Cortex of kidney (tissue), 1 donor: ENCODE measurements around the gene TENM4.

Experiments
- DNase-seq: peaks from one replicate; lab custom pipeline; 2025; lab: John Stamatoyannopoulos, UW

The TENM4 gene

DNA sequence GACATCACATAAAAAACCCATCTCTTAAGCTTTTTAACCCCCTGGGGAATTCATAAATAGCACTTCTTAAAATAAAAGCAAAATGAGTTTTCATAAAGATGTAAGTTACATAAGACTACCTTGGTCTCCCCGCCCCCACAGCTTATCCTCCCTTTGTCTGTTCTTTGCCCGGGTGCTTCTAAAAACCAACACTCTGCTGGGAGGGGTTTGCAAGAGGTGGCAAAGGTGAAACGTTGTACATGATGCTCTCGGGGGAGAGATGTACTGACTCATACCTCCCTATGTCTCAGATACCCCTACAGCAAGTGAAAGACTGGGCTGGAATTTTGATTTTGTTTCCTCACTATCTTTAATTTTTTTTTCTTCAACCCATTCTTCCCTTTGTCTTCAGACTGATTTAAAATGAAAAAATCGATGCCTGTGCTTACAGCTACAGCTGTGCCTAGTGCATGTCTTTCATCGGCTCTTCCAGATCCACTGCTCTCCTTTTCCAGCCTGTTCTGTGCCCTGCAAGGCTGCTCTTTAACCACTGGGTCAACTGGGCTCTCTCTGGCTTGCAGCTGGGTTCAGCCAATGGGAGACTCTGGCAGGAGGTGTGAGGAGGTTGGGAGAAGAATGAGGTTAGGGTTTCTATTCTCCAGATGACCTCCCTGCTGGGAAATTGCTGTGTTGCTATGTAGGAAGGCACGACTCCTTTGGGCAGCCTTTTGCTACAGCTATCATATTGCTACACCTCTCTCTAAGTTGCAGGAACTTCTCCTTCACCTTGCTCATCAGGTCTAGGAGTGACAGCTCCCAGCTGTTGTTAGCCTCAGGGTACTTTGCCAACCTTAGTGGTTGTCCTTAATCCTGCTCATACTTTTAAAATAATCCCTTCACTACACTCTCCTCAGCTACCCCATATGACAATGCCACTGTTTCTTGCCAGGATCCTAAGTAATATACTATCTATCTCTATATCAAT lies 266.5 kb downstream of the TENM4 start:
- no peak for DNase-seq

DNA sequence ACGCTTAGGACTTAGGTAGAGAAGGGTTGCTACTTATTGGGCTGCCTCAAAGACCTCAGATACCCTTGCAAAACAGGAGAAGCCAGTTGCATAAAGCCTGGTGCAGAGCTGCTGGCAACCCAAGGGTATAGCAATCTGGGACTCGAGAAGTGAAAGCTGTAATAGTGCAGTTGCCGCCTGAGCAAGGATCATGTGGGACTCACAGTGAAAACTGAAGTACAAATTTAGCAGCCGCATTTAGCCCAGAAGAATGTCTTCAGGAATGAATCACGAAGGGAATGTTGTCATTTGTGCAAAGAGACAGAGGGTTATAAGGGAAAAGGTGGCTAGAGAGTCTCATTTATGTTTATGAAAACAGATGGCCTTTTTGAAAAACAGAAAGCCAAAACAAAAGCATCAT lies 267.2 kb downstream of the TENM4 start:
- no peak for DNase-seq

DNA sequence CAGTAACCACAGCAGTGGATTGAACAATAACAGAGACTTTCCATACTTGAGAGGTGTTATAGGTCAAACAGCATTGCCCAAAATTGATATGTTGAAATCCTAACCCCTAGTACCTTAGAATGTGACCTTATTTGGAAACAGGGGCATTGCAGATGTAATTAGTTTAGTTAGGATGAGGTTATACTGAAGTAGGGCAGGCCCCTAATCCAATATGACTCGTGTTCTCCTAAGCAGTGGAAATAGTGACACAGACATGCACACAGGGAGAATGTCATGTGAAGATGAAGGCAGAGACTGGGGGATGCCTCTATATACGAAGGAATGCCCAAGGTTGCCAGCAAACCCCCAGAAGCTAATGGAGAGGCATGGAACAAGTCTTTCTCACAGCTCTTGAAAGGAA lies 270.5 kb downstream of the TENM4 start:
- no peak for DNase-seq

DNA sequence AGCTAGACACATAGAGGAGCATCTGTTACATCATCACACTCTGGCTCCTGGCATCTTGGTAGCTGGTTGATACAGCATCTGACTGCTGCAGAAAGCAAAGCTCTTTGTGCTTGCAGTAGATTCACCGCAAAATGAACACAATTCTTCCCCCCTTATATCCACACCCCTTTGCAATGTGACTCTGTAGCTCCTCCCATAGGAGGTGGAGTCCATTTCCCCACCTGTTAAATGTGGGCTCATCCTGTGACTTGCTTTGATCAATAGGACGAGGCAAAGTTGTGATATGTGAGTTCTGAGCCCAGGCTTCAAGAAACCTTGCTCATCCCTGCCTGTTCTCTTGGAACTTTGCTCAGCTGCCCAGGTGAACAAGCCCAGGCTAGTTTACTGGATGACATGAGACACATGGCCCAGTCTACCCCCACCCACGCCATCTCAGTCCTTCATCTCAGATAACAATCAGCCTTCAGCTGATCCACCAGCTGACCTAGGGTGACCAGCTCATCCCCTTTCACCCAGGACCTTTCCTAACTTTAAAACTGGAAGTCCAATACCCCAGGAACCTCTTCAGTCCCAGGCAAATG lies 272.2 kb downstream of the TENM4 start:
- no peak for DNase-seq

DNA sequence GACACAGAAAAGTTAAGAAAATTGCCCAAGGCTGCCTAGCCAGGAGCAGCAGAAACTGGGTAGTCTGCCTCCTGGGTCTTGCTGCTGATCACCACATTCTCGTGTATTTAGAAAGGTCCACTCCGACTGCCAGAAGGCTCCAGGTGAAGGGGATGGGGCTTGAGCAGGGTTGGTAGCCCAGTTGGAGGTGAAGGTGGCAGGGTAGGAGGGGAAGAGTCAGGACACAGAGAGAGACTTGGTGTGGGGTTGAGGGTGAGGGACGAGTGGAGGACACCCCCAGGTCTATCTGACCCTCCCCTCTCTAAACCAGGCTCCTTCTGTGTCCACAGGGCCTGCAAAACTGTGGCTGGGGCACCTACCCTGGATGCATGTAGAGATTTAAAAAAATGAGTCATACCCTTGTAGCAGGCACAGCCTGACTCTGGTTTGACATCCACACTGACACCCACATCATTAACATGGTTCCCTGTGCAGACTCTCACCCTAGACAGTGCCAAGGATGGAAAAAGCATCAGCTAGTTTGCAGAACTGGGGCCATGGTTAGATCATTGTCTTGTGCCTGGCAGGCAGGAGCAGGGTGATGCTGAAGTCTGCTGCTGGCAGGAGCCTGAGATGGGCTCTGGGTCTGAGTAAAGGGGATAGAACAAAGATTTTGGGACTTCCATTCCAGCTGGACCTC lies 273.2 kb downstream of the TENM4 start:
- DNase-seq = no peak

DNA sequence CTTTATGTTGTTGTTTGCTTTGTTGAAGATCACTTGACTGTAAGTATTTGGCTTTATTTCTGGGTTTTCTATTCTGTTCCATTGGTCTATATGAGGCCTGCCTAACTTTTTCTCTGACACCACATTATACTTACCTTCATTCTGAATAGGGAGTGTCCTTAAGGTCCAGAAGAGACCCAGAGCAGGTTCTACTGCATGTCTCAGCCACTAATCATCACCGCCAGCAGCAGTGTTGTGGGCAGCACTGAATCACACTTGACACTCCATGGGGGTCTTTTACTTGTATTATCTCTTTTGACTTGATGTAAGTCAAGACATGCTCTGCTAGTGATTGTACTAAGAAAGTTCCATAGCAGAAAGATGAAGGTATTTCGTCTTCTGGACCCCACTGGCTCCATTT lies 274.9 kb downstream of the TENM4 start:
- DNase-seq = no peak

DNA sequence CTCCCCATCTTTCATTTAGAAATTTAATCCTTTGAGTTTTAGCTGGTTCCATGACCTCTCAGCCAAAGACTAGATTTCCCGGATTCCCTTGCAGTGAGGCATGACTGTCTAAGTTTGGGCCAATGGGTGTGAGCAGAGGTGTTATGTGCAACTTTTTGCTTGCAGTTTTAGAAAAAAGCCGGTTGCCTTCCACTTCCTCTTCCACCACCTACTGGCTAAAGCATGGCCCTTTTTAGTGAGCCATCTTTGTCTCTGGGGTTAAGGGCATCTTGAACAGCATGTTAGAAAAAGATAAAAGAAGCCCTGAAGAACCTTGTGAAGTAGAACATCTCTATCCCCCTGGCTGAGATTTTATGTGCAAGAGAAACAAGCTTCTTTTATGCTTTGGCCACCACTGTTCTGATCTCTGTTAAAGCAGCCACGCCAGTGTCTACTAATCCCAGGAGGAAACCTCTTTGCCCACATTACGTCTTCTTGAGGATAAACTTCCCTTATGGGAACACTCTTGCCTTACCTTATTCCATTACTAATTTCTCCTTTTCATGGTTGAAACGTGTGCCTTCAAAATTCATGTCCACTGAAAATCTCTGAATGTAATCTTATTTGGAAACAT lies 279.9 kb downstream of the TENM4 start:
- DNase-seq = no peak

DNA sequence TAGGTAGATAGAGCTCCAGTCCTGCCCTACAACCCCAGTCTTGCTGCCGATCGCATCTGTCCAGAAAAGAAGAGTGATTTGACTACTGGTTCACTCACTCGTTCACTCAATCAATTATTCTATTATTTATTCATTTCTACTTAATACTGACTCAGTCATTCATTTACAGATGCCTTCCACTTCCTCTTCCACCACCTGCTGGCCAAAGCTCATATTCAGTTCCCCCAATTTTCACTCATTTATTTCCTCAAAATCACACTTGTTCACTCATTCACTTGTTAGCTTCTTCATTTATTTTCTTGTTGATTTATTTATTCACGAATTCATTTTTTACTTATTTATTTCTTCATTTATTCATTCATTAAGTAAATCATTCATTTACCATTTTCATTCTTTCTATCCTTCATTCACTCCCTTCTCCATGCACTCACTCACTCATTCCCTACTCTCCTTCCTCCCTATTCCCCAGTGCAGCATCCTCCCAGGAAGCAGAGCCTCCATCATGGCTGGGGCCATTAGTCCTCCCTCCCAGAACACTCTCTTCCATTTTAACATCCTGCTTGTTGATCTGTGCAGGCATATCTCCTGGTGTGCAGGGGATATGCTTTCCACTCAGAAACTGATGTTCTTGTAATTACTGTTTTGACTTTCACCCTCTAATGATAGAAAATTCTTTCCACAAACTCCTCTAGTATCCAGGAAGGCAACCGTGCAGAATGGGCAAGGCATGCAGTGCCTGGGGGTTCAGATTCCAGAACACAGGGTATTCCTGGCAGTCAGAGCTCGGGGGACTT lies 281.0 kb downstream of the TENM4 start:
- no peak for DNase-seq

DNA sequence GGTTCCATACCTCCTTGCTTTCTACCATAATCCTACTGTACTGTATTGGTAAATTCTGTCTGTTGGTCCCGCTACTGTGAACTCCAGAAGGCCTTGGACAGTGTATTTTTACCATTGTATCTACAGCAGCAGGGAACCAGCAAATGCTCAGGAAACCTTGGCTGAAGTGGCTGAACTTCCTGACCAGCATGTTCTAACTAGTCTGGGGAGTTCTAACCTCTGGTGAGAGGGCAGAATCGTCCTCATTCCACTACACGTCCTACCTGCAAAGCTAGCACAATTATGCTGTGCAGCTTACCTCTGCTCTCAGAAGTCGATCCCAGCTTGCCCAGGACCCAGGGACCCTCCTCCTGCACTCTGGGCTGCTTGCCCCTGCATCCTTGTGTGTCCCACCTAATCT lies 283.1 kb downstream of the TENM4 start:
- no peak for DNase-seq

DNA sequence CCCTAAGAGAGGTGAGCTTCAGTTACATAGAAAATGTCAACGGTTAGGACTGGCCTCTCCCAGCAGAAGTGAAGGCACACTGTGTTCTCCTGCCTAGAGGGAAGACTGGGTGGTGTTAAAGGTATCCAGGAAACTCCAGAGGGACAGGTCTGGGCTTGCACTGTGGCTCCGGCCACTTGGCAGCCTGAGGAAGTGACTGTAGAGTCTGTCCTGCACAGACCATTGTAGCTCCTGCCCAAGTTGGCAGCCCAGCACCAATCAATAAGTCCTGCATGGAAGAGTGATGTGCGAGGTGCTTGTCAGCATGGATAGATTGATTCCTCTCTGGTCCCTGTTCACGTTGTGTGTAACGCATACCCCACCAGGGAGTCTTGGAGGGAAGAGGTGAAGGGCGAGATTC lies 284.8 kb downstream of the TENM4 start:
- DNase-seq = no peak

DNA sequence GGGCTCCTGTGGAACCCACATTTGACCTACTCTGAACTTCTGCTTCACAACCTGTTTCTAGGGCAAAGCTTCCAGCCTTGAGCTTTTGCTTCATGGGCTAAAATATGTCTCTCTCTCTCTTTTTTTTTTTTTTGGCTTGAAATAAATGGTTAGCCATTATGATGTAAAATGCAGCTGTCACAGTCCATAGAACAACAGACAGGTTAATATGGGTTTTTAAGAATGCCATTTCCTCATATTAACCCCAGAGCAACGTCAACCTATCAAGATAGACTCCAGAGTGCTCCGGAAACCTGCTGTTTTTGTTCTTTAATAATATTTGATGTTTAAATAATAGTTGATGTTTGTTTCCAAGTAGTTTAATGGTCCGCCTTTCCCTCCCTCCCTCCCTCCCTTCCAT lies 285.6 kb downstream of the TENM4 start:
- no peak for DNase-seq

DNA sequence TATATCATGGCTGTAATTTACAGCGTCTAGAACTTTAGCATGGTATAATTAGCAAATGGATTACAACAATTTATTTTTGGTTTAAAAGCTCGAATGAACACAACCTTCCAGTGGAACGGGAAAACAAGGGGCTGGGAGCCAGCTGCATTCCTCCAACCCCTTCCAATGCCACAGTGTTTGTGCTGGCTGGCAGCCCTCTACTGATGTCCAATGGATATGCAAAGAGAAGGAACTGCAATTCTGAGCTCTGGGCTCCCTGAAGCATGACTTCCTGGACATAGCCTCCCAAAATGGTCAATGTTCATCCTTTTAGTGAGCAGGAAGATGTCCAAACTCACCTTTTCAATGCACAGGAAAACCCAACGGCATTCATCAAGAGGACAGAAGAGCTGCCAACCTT lies 288.3 kb downstream of the TENM4 start:
- no peak for DNase-seq

DNA sequence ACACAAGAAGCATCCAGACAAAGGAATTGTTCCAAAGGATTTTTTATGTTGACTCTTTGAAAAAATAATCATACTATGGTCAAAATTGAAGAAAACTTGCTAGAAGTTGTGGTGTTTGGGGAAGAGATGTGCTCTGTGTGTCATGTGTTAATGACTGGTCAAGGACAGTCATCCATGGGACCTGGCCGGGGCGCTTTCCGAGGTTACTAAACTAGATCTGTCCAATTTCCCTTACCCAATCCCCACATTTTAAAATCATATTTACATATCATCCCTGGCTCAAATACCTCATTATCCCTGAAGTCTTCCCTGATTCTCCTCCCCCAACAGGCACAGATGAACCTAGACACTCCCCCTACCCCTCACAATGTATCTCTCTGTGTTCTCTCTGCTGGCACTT lies 289.4 kb downstream of the TENM4 start:
- DNase-seq = no peak

DNA sequence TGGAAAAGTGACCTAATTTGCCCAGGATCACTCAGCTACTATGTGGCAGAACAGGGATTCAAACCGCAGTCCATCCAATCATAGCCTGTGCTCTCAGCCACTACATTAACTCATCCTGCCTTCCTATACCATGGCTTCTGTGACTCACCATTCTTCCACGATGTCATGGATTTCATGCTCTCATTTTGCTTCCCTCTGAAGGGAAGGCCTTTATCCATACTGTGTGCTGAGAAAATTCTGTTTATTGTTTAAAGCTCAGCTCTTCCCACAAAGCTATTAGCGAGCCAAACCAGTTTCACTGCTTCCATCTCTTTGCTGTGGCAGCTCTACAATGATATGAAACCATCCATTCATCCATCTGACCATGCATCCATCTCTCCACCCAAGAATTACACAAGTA lies 289.9 kb downstream of the TENM4 start:
- no peak for DNase-seq

DNA sequence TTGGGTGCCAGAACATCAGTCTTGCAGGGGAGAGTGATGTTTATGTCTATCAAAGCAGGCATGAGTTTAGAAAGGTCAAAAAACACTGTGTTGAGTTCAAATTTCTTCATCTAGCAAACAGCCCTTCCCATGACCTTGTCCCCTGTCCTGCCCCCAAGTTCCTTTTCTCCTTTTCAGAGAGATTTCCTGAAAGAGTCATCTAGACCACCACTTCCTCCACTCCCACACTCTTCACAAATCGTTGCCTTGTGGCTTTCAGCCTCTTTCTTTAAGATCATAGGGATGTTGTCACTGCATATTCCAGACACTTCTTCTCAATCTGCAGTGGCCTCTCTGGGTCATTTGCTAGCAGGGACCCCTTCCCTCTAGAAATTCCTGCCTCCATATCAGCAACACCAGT lies 290.5 kb downstream of the TENM4 start:
- DNase-seq = no peak

DNA sequence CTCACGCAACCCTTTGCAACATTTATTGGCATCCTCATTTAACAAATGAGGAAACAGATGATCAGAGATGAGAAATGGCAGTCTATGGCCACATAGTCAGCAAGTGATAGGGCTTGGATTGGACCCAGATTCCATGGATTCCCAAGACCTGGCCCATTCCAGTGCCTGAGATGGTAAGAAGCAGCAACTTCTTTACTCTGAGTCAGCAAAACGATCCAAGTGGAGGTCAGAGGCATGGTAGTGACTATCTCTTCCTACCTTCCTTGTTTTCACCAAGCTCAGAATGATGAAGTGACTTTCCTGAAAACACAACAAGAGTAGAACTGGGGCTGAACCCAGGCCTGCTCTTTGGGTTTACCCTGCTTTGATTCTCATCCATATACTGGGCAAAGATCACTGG lies 293.1 kb downstream of the TENM4 start:
- no peak for DNase-seq

DNA sequence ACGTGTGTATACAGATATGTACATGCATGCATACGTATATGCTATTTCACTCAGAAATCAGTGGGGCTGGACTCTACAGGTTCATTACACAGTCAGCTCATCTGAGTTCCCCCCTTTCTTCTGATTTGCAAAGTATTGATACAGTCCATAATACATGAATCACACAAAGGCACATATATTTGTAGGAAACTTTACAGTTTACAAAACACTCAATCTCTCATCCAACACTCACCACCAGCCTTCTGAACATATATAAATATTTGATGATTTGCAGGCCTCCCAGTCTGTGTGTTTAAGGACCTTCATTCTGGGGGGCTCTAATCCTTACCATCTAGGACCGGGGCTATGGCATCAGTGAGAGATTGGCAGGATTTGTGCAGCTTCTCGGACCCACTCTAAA lies 293.8 kb downstream of the TENM4 start:
- DNase-seq = no peak

DNA sequence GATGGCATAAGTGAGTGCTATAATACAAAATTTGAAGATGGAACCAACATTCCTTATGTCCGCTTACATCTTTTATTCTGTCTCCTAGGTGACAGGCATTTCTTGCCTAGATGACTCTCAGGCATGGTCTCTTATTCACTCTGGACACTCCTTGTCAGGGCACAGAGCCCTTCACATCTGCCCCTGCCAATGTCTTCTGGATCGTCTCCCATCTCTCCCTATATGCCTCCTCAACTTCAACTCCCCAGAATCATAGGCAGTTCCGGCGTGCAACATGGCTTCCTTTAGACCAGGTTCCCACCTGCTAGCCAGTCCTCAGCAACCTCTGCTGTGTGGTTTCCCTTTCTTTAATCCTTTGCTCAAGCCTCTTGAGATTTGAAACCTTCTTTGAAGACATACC lies 300.9 kb downstream of the TENM4 start:
- no peak for DNase-seq

DNA sequence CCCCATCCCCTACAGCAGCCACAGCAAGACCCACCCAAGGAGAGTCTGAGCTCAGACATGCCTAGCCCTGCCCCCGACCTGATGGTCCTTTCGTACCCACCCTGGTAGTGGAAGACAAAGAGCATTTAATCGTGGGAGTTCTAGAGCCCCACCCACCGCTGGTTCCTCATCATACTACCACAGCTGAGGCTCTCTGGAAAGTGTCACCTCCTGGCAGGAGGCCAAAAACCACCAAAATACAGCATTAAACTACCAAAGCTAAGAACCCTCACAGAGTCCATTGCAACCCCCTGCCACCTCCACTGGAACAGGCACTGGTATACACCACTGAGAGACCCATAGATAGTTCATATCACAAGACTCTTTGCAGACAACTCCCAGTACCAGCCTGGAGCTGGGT lies 311.1 kb downstream of the TENM4 start:
- no peak for DNase-seq

DNA sequence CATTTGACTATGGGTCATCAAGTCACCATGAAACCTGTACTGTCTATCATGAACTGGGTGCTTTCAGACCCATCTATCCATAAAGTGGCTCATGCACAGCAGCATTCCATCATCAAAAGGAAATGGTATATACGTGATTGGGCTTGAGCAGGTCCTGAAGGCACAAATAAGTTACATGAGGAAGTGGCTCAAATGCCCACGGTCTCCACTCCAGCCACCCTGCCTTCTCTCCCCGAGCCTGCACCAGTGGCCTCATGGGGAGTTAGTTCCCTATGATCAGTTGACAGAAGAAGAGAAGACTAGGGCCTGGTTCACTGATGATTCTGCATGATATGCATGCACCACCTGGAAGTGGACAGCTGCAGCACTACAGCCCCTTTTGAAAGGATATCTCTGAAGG lies 312.5 kb downstream of the TENM4 start:
- DNase-seq = no peak

DNA sequence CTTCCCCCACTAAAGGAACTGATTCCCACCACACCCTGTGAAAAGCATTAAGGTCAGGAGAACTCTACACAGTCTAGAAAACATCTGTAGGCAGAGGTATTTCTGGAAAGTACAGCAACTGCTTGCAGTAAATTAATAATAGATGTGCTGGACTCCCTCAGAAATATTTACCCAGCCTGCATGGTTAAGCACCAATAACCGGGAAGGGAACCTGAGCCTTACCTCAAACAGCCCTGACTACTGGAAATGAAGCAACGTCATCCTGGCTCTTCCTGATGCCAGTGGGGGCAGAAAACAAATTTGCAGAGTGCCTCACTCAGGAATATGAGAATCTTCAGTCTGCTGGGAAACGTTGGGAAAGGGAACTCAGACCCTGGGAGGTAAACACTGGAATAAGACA lies 318.1 kb downstream of the TENM4 start:
- no peak for DNase-seq

DNA sequence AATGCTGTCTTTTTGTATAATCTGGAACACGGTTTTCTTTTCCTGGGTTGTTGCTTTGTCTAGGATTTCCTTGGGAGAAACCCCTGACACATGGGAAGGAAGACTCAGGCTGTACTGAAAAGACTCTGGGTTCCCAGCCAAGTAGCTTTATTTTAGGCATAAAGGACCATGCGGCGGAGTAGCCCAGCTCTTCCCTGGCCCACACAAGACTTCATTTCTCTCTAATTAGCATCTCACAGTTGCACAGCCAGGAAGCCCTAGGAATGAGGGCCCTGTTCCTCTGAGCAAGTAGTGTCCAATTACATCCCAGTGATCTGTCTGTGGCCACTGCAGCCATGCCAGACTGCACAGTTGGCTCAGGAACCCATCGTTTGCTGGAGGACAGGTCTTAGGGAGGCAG lies 319.5 kb downstream of the TENM4 start:
- no peak for DNase-seq
